Calu3 (cell line): Measurements from ENCODE around the gene TTC12. TPM values are rescaled to one million over a fixed set of nuclear protein-coding genes. Genes with fewer than 3 reads are reported as not detected.

Source experiments
- BruUV-seq: library from RNA; stranded (reverse); fragments of 400-500 nt; replicated peaks from 2 replicates; lab custom pipeline; 2021; lab: Mats Ljungman, UMichigan
- CTCF ChIA-PET: fragments of 300-600 bp; sonication (Branson Sonifier 250); formaldehyde crosslinking; loops from one replicate; lab custom pipeline; 2022; ENCODE audit warnings: antibody characterized with exemption; lab: Charles Lee
- DNase-seq: peaks from one replicate; pipeline ENCODE4 v3.0.0; 2022
- H3K27ac Mint-ChIP-seq: one replicate; pipeline ENCODE4 v1.8.0; 2022; ENCODE audit warnings: mixed read lengths; ENCODE audit not compliant: unreplicated experiment
- H3K27me3 Mint-ChIP-seq: one replicate; pipeline ENCODE4 v1.8.0; 2022; ENCODE audit warnings: mixed read lengths; ENCODE audit not compliant: unreplicated experiment
- H3K36me3 Mint-ChIP-seq: one replicate; pipeline ENCODE4 v1.8.0; 2022; ENCODE audit warnings: mild to moderate bottlenecking, moderate library complexity, mixed read lengths; ENCODE audit not compliant: insufficient read depth, unreplicated experiment
- H3K4me1 Mint-ChIP-seq: one replicate; pipeline ENCODE4 v1.8.0; 2022; ENCODE audit warnings: mild to moderate bottlenecking, low read depth, mixed read lengths; ENCODE audit not compliant: unreplicated experiment
- H3K4me3 Mint-ChIP-seq: one replicate; pipeline ENCODE4 v1.8.0; 2022; ENCODE audit warnings: mild to moderate bottlenecking, low read depth, moderate library complexity, mixed read lengths; ENCODE audit not compliant: unreplicated experiment
- H3K9me3 Mint-ChIP-seq: one replicate; pipeline ENCODE4 v1.8.0; 2022; ENCODE audit warnings: low read depth, mixed read lengths; ENCODE audit not compliant: unreplicated experiment
- CTCF ChIP-seq: fragments of 200-600 bp; IDR thresholded peaks from one replicate; pipeline ENCODE4 v1.8.0; 2022; ENCODE audit warnings: antibody characterized with exemption; ENCODE audit not compliant: unreplicated experiment
- intact Hi-C: fragments of 100-400 bp; cut with micrococcal nuclease; formaldehyde crosslinking; loops from one replicate; pipeline ENCODE4 v1.10.0; 2022; ENCODE audit not compliant: unreplicated experiment
- total RNA-seq: library from RNA; stranded (reverse); gene quantifications from 2 replicates; pipeline ENCODE4 v1.2.3, GENCODE V29; 2022

The TTC12 gene
- total RNA-seq, 1 experiment from 2014 or later: 15.0 TPM

- intact Hi-C loops: no loop called here
- BruUV-seq: no TSS peak
- CTCF ChIA-PET: no interaction called here
- Mint-ChIP-seq H3K27me3 (no peaks in the 10 kb centered on the region), H3K9me3 (no peaks in the 10 kb centered on the region), H3K36me3 (no peaks in the 10 kb centered on the region), H3K27ac (no peak overlapping the region), H3K4me1 (no peaks in the 10 kb centered on the region), H3K4me3 (no peak overlapping the region)
- DNase-seq: no peak
- TF ChIP-seq CTCF: no peak
Measured at GRCh38 chr11:113396690-113397089, 82.3 kb downstream of the TTC12 start.

- no peaks in the 10 kb centered on the region for H3K9me3 Mint-ChIP-seq
- no peaks in the 10 kb centered on the region for H3K36me3 Mint-ChIP-seq
- no peak for DNase-seq
- H3K27ac Mint-ChIP-seq: no peak overlapping the region
- BruUV-seq: no TSS peak
- intact Hi-C loops: no loop called here
- no peak overlapping the region for H3K4me3 Mint-ChIP-seq
- TF ChIP-seq CTCF: no peak
- H3K27me3 Mint-ChIP-seq: no peaks in the 10 kb centered on the region
- H3K4me1 Mint-ChIP-seq: no peaks in the 10 kb centered on the region
- CTCF ChIA-PET: no interaction called here
Measured at GRCh38 chr11:113397212-113397611, 82.8 kb downstream of the TTC12 start.

GRCh38 chr11:113397821-113398220, 83.4 kb downstream of the TTC12 start:
- H3K27me3 Mint-ChIP-seq: no peaks in the 10 kb centered on the region
- BruUV-seq: no TSS peak
- no peak for TF ChIP-seq CTCF
- intact Hi-C loops: no loop called here
- H3K4me1 Mint-ChIP-seq: no peaks in the 10 kb centered on the region
- H3K27ac Mint-ChIP-seq: no peak overlapping the region
- CTCF ChIA-PET: interaction anchor here (0.6 kb wide), 1 partner anchor 23 kb away, joined by 3 read pairs; no protein-coding TSS in a partner anchor
- DNase-seq: no peak
- H3K4me3 Mint-ChIP-seq: no peak overlapping the region
- no peaks in the 10 kb centered on the region for H3K9me3 Mint-ChIP-seq
- H3K36me3 Mint-ChIP-seq: no peaks in the 10 kb centered on the region

GRCh38 chr11:113398669-113399430, 84.5 kb downstream of the TTC12 start:
- Mint-ChIP-seq H3K4me3 (no peak overlapping the region), H3K27me3 (peaks cover 10% of the 10 kb centered on the region), H3K36me3 (no peaks in the 10 kb centered on the region), H3K4me1 (no peaks in the 10 kb centered on the region), H3K9me3 (no peaks in the 10 kb centered on the region), H3K27ac (no peak overlapping the region)
- intact Hi-C loops: no loop called here
- CTCF ChIA-PET: interaction anchor here (0.6 kb wide), 1 partner anchor 24 kb away, joined by 3 read pairs; no protein-coding TSS in a partner anchor
- no TSS peak for BruUV-seq
- no peak for DNase-seq
- TF ChIP-seq CTCF: no peak
